Measurements from ENCODE around the gene MSX2.

MSX2 gene

GRCh38 chr5:174690271-174690670 is 34.1 kb upstream of the MSX2 start:
- TF ChIP-seq CTCF (IDR thresholded peaks at IDR 0.05): no peak

- TF ChIP-seq CTCF (IDR thresholded peaks at IDR 0.05): no peak
Measured at GRCh38 chr5:174692381-174692780, 32.0 kb upstream of the MSX2 start.

GRCh38 chr5:174692982-174693422 is 31.4 kb upstream of the MSX2 start:
- no peak for TF ChIP-seq CTCF (IDR thresholded peaks at IDR 0.05)

GRCh38 chr5:174693697-174694385 is 30.5 kb upstream of the MSX2 start:
- no peak for TF ChIP-seq CTCF (IDR thresholded peaks at IDR 0.05)

GRCh38 chr5:174694611-174695010 is 29.8 kb upstream of the MSX2 start:
- TF ChIP-seq CTCF (IDR thresholded peaks at IDR 0.05): no peak

- no peak for TF ChIP-seq CTCF (IDR thresholded peaks at IDR 0.05)
Measured at GRCh38 chr5:174698156-174698555, 26.2 kb upstream of the MSX2 start.

- TF ChIP-seq CTCF (IDR thresholded peaks at IDR 0.05): no peak
Measured at GRCh38 chr5:174699131-174699530, 25.3 kb upstream of the MSX2 start.
